ENCODE measurements around the gene CLEC5A. TPM values are rescaled to one million over a fixed set of nuclear protein-coding genes. Genes with fewer than 3 reads are reported as not detected.

CLEC5A gene
- total and polyA plus RNA-seq, 2 of the 8 experiments (the other 6 are each of a cell fraction or from before 2014, with no cell fraction given): not detected

- TF ChIP-seq NANOG (IDR thresholded peaks at IDR 0.05; ENCODE audit: insufficient read depth, low read depth, low read length, poor library complexity, severe bottlenecking): no peak
- no peak for TF ChIP-seq ATF2 (IDR thresholded peaks at IDR 0.05; ENCODE audit: low read length)
- TF ChIP-seq POLR2AphosphoS5 (IDR thresholded peaks at IDR 0.05; ENCODE audit: low read depth, low read length): no peak
- no peak for TF ChIP-seq SIN3A (conservative IDR thresholded peaks at IDR 0.05 in 1 of 2, IDR thresholded peaks at IDR 0.05 in 1 of 2; ENCODE audit: low read depth in 1 of 2, low read length in 2 of 2)
- TF ChIP-seq TEAD4 (IDR thresholded peaks at IDR 0.05; ENCODE audit: low read depth, low read length): peak; percentile 92
- TF ChIP-seq RFX5 (IDR thresholded peaks at IDR 0.05; ENCODE audit: borderline replicate concordance, low read depth, low read length): no peak
- no peak for TF ChIP-seq BRCA1 (IDR thresholded peaks at IDR 0.05; ENCODE audit: low read depth, low read length)
- peak; percentile 79; the same call in 1 of the 2 replicates for TF ChIP-seq SP1 (IDR thresholded peaks at IDR 0.05; ENCODE audit: low read depth, low read length)
- TF ChIP-seq RNF2 (IDR thresholded peaks at IDR 0.05; ENCODE audit: borderline replicate concordance, low read depth, low read length, missing control alignments, poor library complexity, severe bottlenecking): no peak
- TF ChIP-seq EP300 (IDR thresholded peaks at IDR 0.05; ENCODE audit: borderline replicate concordance in 1 of 2, low read depth in 2 of 2, low read length in 2 of 2): peak in 1 of 2 experiments; percentile 19; a peak in 1 of 3 replicates
- TF ChIP-seq GABPA (IDR thresholded peaks at IDR 0.05; ENCODE audit: borderline replicate concordance, insufficient read depth, low read length): no peak
- no peak for TF ChIP-seq FOSL1 (IDR thresholded peaks at IDR 0.05; ENCODE audit: insufficient read depth, low read depth, low read length)
- TF ChIP-seq RBBP5 (IDR thresholded peaks at IDR 0.05; ENCODE audit: borderline replicate concordance, low read depth, low read length): no peak
- TF ChIP-seq SRF (IDR thresholded peaks at IDR 0.05; ENCODE audit: low read depth, low read length): no peak
- peak; percentile 41 for TF ChIP-seq MAX (IDR thresholded peaks at IDR 0.05)
- peak; percentile 98 to 99 for TF ChIP-seq RAD21 (IDR thresholded peaks at IDR 0.05 in 1 of 2, conservative IDR thresholded peaks at IDR 0.05 in 1 of 2; ENCODE audit: low read depth in 2 of 2, low read length in 2 of 2)
- TF ChIP-seq CTCF (IDR thresholded peaks at IDR 0.05; ENCODE audit: control extremely low read depth in 1 of 3, insufficient read depth in 1 of 3, low read depth in 1 of 3, low read length in 3 of 3): peak; percentile 84 to 94 (median 91)
- no peak for TF ChIP-seq SIX5 (IDR thresholded peaks at IDR 0.05; ENCODE audit: low read depth, low read length)
These were observed 29.2 kb upstream of the CLEC5A start (continued) for GRCh38 chr7:141975806-141976523.
